H1 (cell line): Measurements from ENCODE around the gene MACROH2A1. TPM values are rescaled to one million over a fixed set of nuclear protein-coding genes. Genes with fewer than 3 reads are reported as not detected.

Experiments
- CTCF ChIA-PET: fragments of 300-600 bp; sonication (Branson Sonifier 250); formaldehyde crosslinking; loops from one replicate; lab custom pipeline; 2021; ENCODE audit not compliant: partially characterized antibody; lab: Charles Lee
- POLR2A ChIA-PET: fragments of 300-600 bp; sonication (Branson Sonifier 250); formaldehyde crosslinking; loops from one replicate; lab custom pipeline; 2021; ENCODE audit warnings: inconsistent platforms; ENCODE audit not compliant: partially characterized antibody; lab: Charles Lee
- DNase-seq, 2 experiments: peaks; one replicate each; pipeline versions ENCODE4 v3.0.0 to v3.0.0-alpha.2; 2010 to 2022; ENCODE audit warnings: low spot score in 2 of 2, low read depth in 1 of 2, mixed read lengths in 1 of 2
- FAIRE-seq: peaks from 2 replicates; lab custom pipeline; 2011; peaks lifted over from hg19 to GRCh38; lab: Jason Lieb, UNC
- H2AFZ ChIP-seq: 2 replicates; pipeline ENCODE4 v1.8.1; 2012; ENCODE audit warnings: low read length, inconsistent platforms
- H2AK5ac ChIP-seq: 2 replicates; pipeline ENCODE4 v1.6.1; 2013; ENCODE audit warnings: low read depth, low read length
- H2BK120ac ChIP-seq: replicated peaks from 2 replicates; pipeline ENCODE3; 2013; ENCODE audit warnings: low read depth, low read length, inconsistent platforms
- H2BK12ac ChIP-seq: 2 replicates; pipeline ENCODE4 v1.6.1; 2013; ENCODE audit warnings: low read depth, low read length
- H2BK15ac ChIP-seq: 2 replicates; pipeline ENCODE4 v1.6.1; 2013; ENCODE audit warnings: low read length
- H2BK20ac ChIP-seq: 2 replicates; pipeline ENCODE4 v1.6.1; 2013; ENCODE audit warnings: low read length
- H2BK5ac ChIP-seq: 2 replicates; pipeline ENCODE4 v1.6.1; 2013; ENCODE audit warnings: low read depth, low read length
- H3K14ac ChIP-seq: 2 replicates; pipeline ENCODE4 v1.6.1; 2013; ENCODE audit warnings: inconsistent platforms; ENCODE audit not compliant: insufficient read length
- H3K18ac ChIP-seq: 2 replicates; pipeline ENCODE4 v1.6.1; 2013; ENCODE audit warnings: low read length; ENCODE audit errors: extremely low read depth
- H3K23ac ChIP-seq: 2 replicates; pipeline ENCODE4 v1.6.1; 2013; ENCODE audit warnings: inconsistent platforms; ENCODE audit not compliant: insufficient read length
- H3K23me2 ChIP-seq: 2 replicates; pipeline ENCODE4 v1.6.1; 2013; ENCODE audit warnings: low read depth, low read length
- H3K27ac ChIP-seq: 2 replicates; pipeline ENCODE4 v1.6.1; 2011; ENCODE audit warnings: low read depth, low read length, inconsistent platforms
- H3K27me3 ChIP-seq, 4 experiments: replicated peaks in 1 of 4; 1 replicate in 1 of 4; 2 replicates in 3 of 4; pipeline versions ENCODE4 v1.6.1 to v1.8.1; 2011 to 2013; ENCODE audit warnings: low read length in 3 of 4, mild to moderate bottlenecking in 3 of 4, inconsistent platforms in 2 of 4, mixed read lengths in 2 of 4, moderate library complexity in 1 of 4; ENCODE audit not compliant: control insufficient read depth in 3 of 4, insufficient read depth in 3 of 4; ENCODE audit errors: extremely low read depth in 1 of 4
- H3K36me3 ChIP-seq, 4 experiments: 2 replicates each; pipeline versions ENCODE4 v1.6.1 to v1.8.1; 2011 to 2013; ENCODE audit warnings: mild to moderate bottlenecking in 4 of 4, low read length in 3 of 4, moderate library complexity in 2 of 4, control low read depth in 1 of 4, inconsistent platforms in 1 of 4; ENCODE audit not compliant: insufficient read depth in 4 of 4, control insufficient read depth in 2 of 4
- H3K4ac ChIP-seq: replicated peaks from 2 replicates; pipeline ENCODE3; 2013; ENCODE audit warnings: low read length, low read depth, mixed read lengths, inconsistent platforms; ENCODE audit not compliant: insufficient read length
- H3K4me1 ChIP-seq, 4 experiments: replicated peaks in 1 of 4; 1 replicate in 1 of 4; 2 replicates in 3 of 4; pipeline versions ENCODE4 v1.6.1 to v1.8.1; 2011 to 2013; ENCODE audit warnings: low read length in 3 of 4, inconsistent platforms in 2 of 4, mixed read lengths in 1 of 4; ENCODE audit not compliant: insufficient read depth in 4 of 4, control insufficient read depth in 3 of 4
- H3K4me2 ChIP-seq, 2 experiments: 2 replicates each; pipeline versions ENCODE4 v1.6.1 to v1.8.1; 2011 to 2013; ENCODE audit warnings: low read depth in 2 of 2, low read length in 2 of 2, control low read depth in 1 of 2, inconsistent platforms in 1 of 2, mild to moderate bottlenecking in 1 of 2; ENCODE audit not compliant: insufficient read depth in 1 of 2
- H3K4me3 ChIP-seq, 4 experiments: fragments of 200-600, 300-600 bp in 1 of 4; sonication (generic), shearing (Covaris generic), sonication (Bioruptor Twin) in 1 of 4; 2 replicates each; pipeline versions ENCODE4 v1.5.1 to v1.8.1; 2011 to 2016; ENCODE audit warnings: low read length in 4 of 4, low read depth in 3 of 4, control low read depth in 2 of 4, inconsistent platforms in 2 of 4, mild to moderate bottlenecking in 2 of 4, mixed read lengths in 1 of 4, moderate library complexity in 1 of 4; ENCODE audit not compliant: insufficient read depth in 2 of 4; ENCODE audit errors: extremely low read depth in 1 of 4
- H3K56ac ChIP-seq: replicated peaks from 2 replicates; pipeline ENCODE3; 2013; ENCODE audit warnings: low read depth, mild to moderate bottlenecking, mixed read lengths, low read length, inconsistent platforms; ENCODE audit not compliant: insufficient read length
- H3K79me1 ChIP-seq: 2 replicates; pipeline ENCODE4 v1.6.1; 2013; ENCODE audit warnings: low read depth, low read length, control low read depth
- H3K79me2 ChIP-seq, 2 experiments: 2 replicates each; pipeline versions ENCODE4 v1.6.1 to v1.8.1; 2012 to 2013; ENCODE audit warnings: low read length in 2 of 2, mild to moderate bottlenecking in 2 of 2, inconsistent platforms in 1 of 2; ENCODE audit not compliant: insufficient read depth in 2 of 2, control insufficient read depth in 1 of 2
- H3K9ac ChIP-seq, 4 experiments: replicated peaks in 1 of 4; 1 replicate in 1 of 4; 2 replicates in 3 of 4; pipeline versions ENCODE4 v1.6.1 to v1.8.1; 2011 to 2013; ENCODE audit warnings: low read depth in 3 of 4, low read length in 3 of 4, control low read depth in 2 of 4, mild to moderate bottlenecking in 2 of 4, moderate library complexity in 2 of 4, inconsistent platforms in 1 of 4; ENCODE audit errors: extremely low read depth in 1 of 4
- H3K9me3 ChIP-seq, 2 experiments: 2 replicates each; pipeline versions ENCODE4 v1.6.1 to v1.8.1; 2012 to 2013; ENCODE audit warnings: mild to moderate bottlenecking in 2 of 2, moderate library complexity in 2 of 2, control low read depth in 1 of 2, inconsistent platforms in 1 of 2, low read depth in 1 of 2, low read length in 1 of 2, mixed read lengths in 1 of 2; ENCODE audit not compliant: insufficient read depth in 2 of 2
- H4K20me1 ChIP-seq, 2 experiments: replicated peaks in 1 of 2; 2 replicates each; pipeline versions ENCODE3 to v1.8.1; 2011 to 2013; ENCODE audit warnings: inconsistent platforms in 2 of 2, low read length in 2 of 2, mild to moderate bottlenecking in 1 of 2; ENCODE audit not compliant: insufficient read depth in 2 of 2, control insufficient read depth in 1 of 2
- H4K5ac ChIP-seq: 2 replicates; pipeline ENCODE4 v1.6.1; 2013; ENCODE audit warnings: low read length, low read depth, mixed read lengths, inconsistent platforms; ENCODE audit not compliant: insufficient read length
- H4K8ac ChIP-seq: 2 replicates; pipeline ENCODE4 v1.8.0; 2013; ENCODE audit warnings: mild to moderate bottlenecking, moderate library complexity, low read length, inconsistent platforms; ENCODE audit not compliant: insufficient read depth; ENCODE audit errors: extremely low read depth
- H4K91ac ChIP-seq: replicated peaks from 2 replicates; pipeline ENCODE3; 2013; ENCODE audit warnings: low read length, mixed read lengths, inconsistent platforms; ENCODE audit not compliant: insufficient read length
- BACH1 ChIP-seq: IDR thresholded peaks from 2 replicates; pipeline ENCODE4 v1.6.1; 2012; ENCODE audit warnings: low read length, improper control_type of control experiment
- CHD1 ChIP-seq: IDR thresholded peaks from 2 replicates; pipeline ENCODE4 v1.6.1; 2012; ENCODE audit warnings: low read depth, low read length, improper control_type of control experiment
- KDM4A ChIP-seq: IDR thresholded peaks from one replicate; pipeline ENCODE4 v1.7.1; 2012; ENCODE audit warnings: low read depth, mild to moderate bottlenecking, moderate library complexity, low read length, inconsistent platforms; ENCODE audit not compliant: severe bottlenecking
- SUZ12 ChIP-seq: fragments of 200-600 bp; sonication (generic); IDR thresholded peaks from 2 replicates; pipeline ENCODE4 v1.6.1; 2012; ENCODE audit warnings: mild to moderate bottlenecking, inconsistent platforms, low read length, moderate library complexity, mixed read lengths
- whole genome bisulfite sequencing, 2 experiments: shearing (Covaris generic) in 1 of 2; methylation state at CpG; one replicate each; pipeline versions ENCODE4 v1.1.6 to v1.1.7; 2013 to 2015; ENCODE audit warnings: low lambda C conversion rate in 2 of 2, mixed read lengths in 2 of 2, inconsistent platforms in 1 of 2, low coverage in 1 of 2, missing lambda C conversion rate in 1 of 2; ENCODE audit not compliant: insufficient replicate concordance in 2 of 2, insufficient coverage in 1 of 2, insufficient read length in 1 of 2; ENCODE audit errors: extremely low coverage in 1 of 2, missing lambda C conversion rate in 1 of 2; 5-methylcytosine and 5-hydroxymethylcytosine counted together
- polyA plus RNA-seq, 7 experiments: library from polyadenylated mRNA; depleted of rRNA in 3 of 7; stranded (reverse) in 5 of 7; unstranded in 2 of 7; fragments of >200 nt in 5 of 7; fragments of 200-250 nt in 2 of 7; gene quantifications; 1 replicate in 5 of 7; 2 replicates in 1 of 7; 4 replicates in 1 of 7; pipeline versions ENCODE4 v1.2.1 to v1.2.3, GENCODE V29; 2011 to 2013; ENCODE audit warnings: missing spikeins in 2 of 7, mixed read lengths in 2 of 7
- total RNA-seq: library from RNA; stranded (reverse); fragmentation: NEBNext Ultra II Directional; extraction: Animal tissue kit (Norgen Biotek cat#: 25700); gene quantifications from 2 replicates; pipeline ENCODE4 v1.2.1, GENCODE V29; 2021

Gene MACROH2A1
- total and polyA plus RNA-seq, 2 of the 8 experiments (the other 6 are each of a cell fraction or from before 2014, with no cell fraction given): 60.0 to 92.3 TPM

- Histone ChIP-seq H3K27ac (no peak overlapping the region), H3K4me1 (no peaks in the 10 kb centered on the region)
- no peak for TF ChIP-seq CHD1
- no peak for TF ChIP-seq SUZ12
- TF ChIP-seq KDM4A: no peak
- TF ChIP-seq BACH1: no peak
- TF ChIP-seq, all 59 proteins: peak for 0
- ChIA-PET CTCF (interaction anchor here (0.7 to 1.3 kb wide), 6 partner anchors 19 to 70 kb away, joined by 3 to 4 read pairs (median 3); no protein-coding TSS in a partner anchor), POLR2A (interaction anchor here (1.0 kb wide), 1 partner anchor 14 kb away, joined by 3 read pairs; no protein-coding TSS in a partner anchor)
- Histone ChIP-seq H3K27me3 (no peaks in the 10 kb centered on the region), H3K18ac (no peak overlapping the region), H4K91ac (no peak overlapping the region), H2BK12ac (no peak overlapping the region), H3K36me3 (peaks cover 0 to 5% (median 0%) of the 10 kb centered on the region in 4 experiments; a peak in 5 of 8 replicates), H3K14ac (no peak overlapping the region), H4K5ac (no peak overlapping the region), H3K9me3 (no peaks in the 10 kb centered on the region), H3K23me2 (no peaks in the 10 kb centered on the region), H3K56ac (no peak overlapping the region), H2AK5ac (no peak overlapping the region), H4K8ac (no peak overlapping the region), H3K4me3 (no peak overlapping the region), H2BK120ac (no peak overlapping the region), H3K23ac (no peak overlapping the region), H3K79me1 (no peaks in the 10 kb centered on the region), H3K79me2 (no peaks in the 10 kb centered on the region), H3K4ac (no peak overlapping the region), H2BK20ac (no peak overlapping the region), H4K20me1 (peaks cover 0 to 7% of the 10 kb centered on the region in 2 experiments), H2BK15ac (no peak overlapping the region), H2AFZ (no peak overlapping the region), H3K9ac (no peak overlapping the region), H3K4me2 (no peak overlapping the region), H2BK5ac (no peak overlapping the region)
- WGBS, 2 experiments: 88% methylated on average over 6 of the region's 6 CpGs; no CpG with 5 or more reads in 1 of the 2 experiments
- DNase-seq (no peak), FAIRE-seq (no peak)
Observed at GRCh38 chr5:135356522-135357318, 42.3 kb downstream of the MACROH2A1 start.
